WTC11 (cell line): ENCODE results near the gene INO80D.

Experiments
- CREM ChIP-seq: sonication (generic); formaldehyde crosslinking; IDR thresholded peaks from 2 replicates; pipeline ENCODE4 v1.8.1; 2022; ENCODE audit warnings: mild to moderate bottlenecking, missing genetic modification reagents, moderate library complexity
- CTCF ChIP-seq: fragments of 200-600 bp; IDR thresholded peaks from 2 replicates; pipeline ENCODE4 v1.8.0; 2022; ENCODE audit warnings: antibody characterized with exemption
- JUN ChIP-seq: sonication (generic); formaldehyde crosslinking; IDR thresholded peaks from 2 replicates; pipeline ENCODE4 v1.8.0; 2023; ENCODE audit warnings: mild to moderate bottlenecking, missing genetic modification reagents
- NFYB ChIP-seq: sonication (generic); formaldehyde crosslinking; conservative IDR thresholded peaks from 2 replicates; pipeline ENCODE4 v1.8.0; 2022; ENCODE audit warnings: low read depth, missing genetic modification reagents
- ZNF263 ChIP-seq: sonication (generic); formaldehyde crosslinking; IDR thresholded peaks from 2 replicates; pipeline ENCODE4 v1.8.1; 2022; ENCODE audit warnings: low read depth, mild to moderate bottlenecking, moderate library complexity, missing genetic modification reagents
- ZNF416 ChIP-seq: fragments of 250-450 bp; sonication (Bioruptor Pico); IDR thresholded peaks from 2 replicates; pipeline ENCODE4 v1.9.0; 2021; ENCODE audit warnings: mild to moderate bottlenecking, inconsistent platforms

GRCh38 chr2:206127656-206128055 is 41.7 kb upstream of the INO80D start:
- TF ChIP-seq CTCF (no peak), JUN (CRISPR knock-in tag) (no peak), ZNF263 (CRISPR knock-in tag) (no peak), ZNF416 (no peak), CREM (CRISPR knock-in tag) (no peak), NFYB (CRISPR knock-in tag) (no peak)
